IMR-90 (cell line): ENCODE results near the gene SLC12A7. TPM values are rescaled to one million over a fixed set of nuclear protein-coding genes. Genes with fewer than 3 reads are reported as not detected.

Experiments
- ATAC-seq: fragments of 200-7000 bp; cut with Tn5 transposase; 2 replicates; pipeline ENCODE4 v1.9.1; 2020; ENCODE audit warnings: low read depth, mild to moderate bottlenecking, moderate library complexity
- BruUV-seq: library from RNA; stranded (reverse); fragments of 400-500 nt; replicated peaks from 2 replicates; lab custom pipeline; 2021; lab: Mats Ljungman, UMichigan
- CTCF ChIA-PET: fragments of 300-600 bp; formaldehyde crosslinking; extraction: SDS; loops from one replicate; lab custom pipeline; 2021; ENCODE audit warnings: antibody characterized with exemption; lab: Yijun Ruan, JAX
- POLR2A ChIA-PET: fragments of 300-600 bp; sonication (Branson Sonifier 250); formaldehyde crosslinking; loops from one replicate; lab custom pipeline; 2022; ENCODE audit warnings: antibody characterized with exemption; ENCODE audit not compliant: unreplicated experiment; lab: Charles Lee
- DNase-seq: peaks from one replicate; pipeline ENCODE4 v3.0.0; 2013
- H2AFZ ChIP-seq: replicated peaks from 2 replicates; pipeline ENCODE3; 2013; ENCODE audit warnings: low read length, mild to moderate bottlenecking; ENCODE audit not compliant: poor library complexity
- H2AK5ac ChIP-seq: 2 replicates; pipeline ENCODE4 v1.6.1; 2013; ENCODE audit warnings: low read depth, low read length, inconsistent platforms
- H2AK9ac ChIP-seq: replicated peaks from 2 replicates; pipeline ENCODE3; 2013; ENCODE audit warnings: mild to moderate bottlenecking, low read depth, low read length, moderate library complexity; ENCODE audit not compliant: poor library complexity
- H2BK120ac ChIP-seq: 2 replicates; pipeline ENCODE4 v1.6.1; 2013; ENCODE audit warnings: low read depth, low read length, inconsistent platforms
- H2BK15ac ChIP-seq: 3 replicates; pipeline ENCODE4 v1.6.1; 2013; ENCODE audit warnings: low read depth, low read length, inconsistent platforms
- H2BK20ac ChIP-seq: 2 replicates; pipeline ENCODE4 v1.6.1; 2013; ENCODE audit warnings: low read depth, mild to moderate bottlenecking, inconsistent platforms, low read length, moderate library complexity
- H2BK5ac ChIP-seq: 2 replicates; pipeline ENCODE4 v1.6.1; 2013; ENCODE audit warnings: mild to moderate bottlenecking, low read depth, low read length, inconsistent platforms; ENCODE audit not compliant: poor library complexity, severe bottlenecking
- H3K14ac ChIP-seq: replicated peaks from 2 replicates; pipeline ENCODE4 v1.6.1; 2013; ENCODE audit warnings: low read depth, low read length, inconsistent platforms
- H3K18ac ChIP-seq: 2 replicates; pipeline ENCODE4 v1.6.1; 2013; ENCODE audit warnings: low read depth, low read length, control low read depth
- H3K23ac ChIP-seq: 2 replicates; pipeline ENCODE4 v1.6.1; 2013; ENCODE audit warnings: low read depth, low read length, inconsistent platforms
- H3K27ac ChIP-seq: 2 replicates; pipeline ENCODE4 v1.5.1; 2013; ENCODE audit warnings: mild to moderate bottlenecking, control low read depth, low read length; ENCODE audit not compliant: insufficient read depth
- H3K27me3 ChIP-seq: 2 replicates; pipeline ENCODE4 v1.6.1; 2013; ENCODE audit warnings: low read length; ENCODE audit not compliant: control insufficient read depth, insufficient read depth
- H3K36me3 ChIP-seq: 2 replicates; pipeline ENCODE4 v1.6.1; 2013; ENCODE audit warnings: low read length, mixed read lengths; ENCODE audit not compliant: control insufficient read depth, insufficient read depth
- H3K4ac ChIP-seq: 2 replicates; pipeline ENCODE4 v1.6.1; 2013; ENCODE audit warnings: low read depth, low read length, inconsistent platforms
- H3K4me1 ChIP-seq: 2 replicates; pipeline ENCODE4 v1.6.1; 2013; ENCODE audit warnings: low read length, mixed read lengths; ENCODE audit not compliant: control insufficient read depth, insufficient read depth
- H3K4me2 ChIP-seq: 2 replicates; pipeline ENCODE4 v1.6.1; 2013; ENCODE audit warnings: low read depth, mild to moderate bottlenecking, control low read depth, low read length, moderate library complexity
- H3K4me3 ChIP-seq: 2 replicates; pipeline ENCODE4 v1.5.1; 2013; ENCODE audit warnings: low read depth, mild to moderate bottlenecking, control low read depth, low read length, moderate library complexity; ENCODE audit not compliant: insufficient read depth
- H3K56ac ChIP-seq: 2 replicates; pipeline ENCODE4 v1.6.1; 2013; ENCODE audit warnings: low read length, inconsistent platforms; ENCODE audit not compliant: insufficient read depth; ENCODE audit errors: extremely low read depth
- H3K79me1 ChIP-seq, 2 experiments: 2 replicates each; pipeline ENCODE4 v1.6.1; 2013; ENCODE audit warnings: low read length in 2 of 2, inconsistent platforms in 1 of 2, low read depth in 1 of 2
- H3K9ac ChIP-seq: 2 replicates; pipeline ENCODE4 v1.6.1; 2013; ENCODE audit warnings: low read depth, low read length, control low read depth
- H3K9me1 ChIP-seq: 2 replicates; pipeline ENCODE4 v1.6.1; 2013; ENCODE audit warnings: low read length, inconsistent platforms; ENCODE audit not compliant: insufficient read depth
- H3K9me3 ChIP-seq: 2 replicates; pipeline ENCODE4 v1.6.1; 2013; ENCODE audit warnings: low read length; ENCODE audit not compliant: control insufficient read depth, insufficient read depth
- H4K20me1 ChIP-seq: 2 replicates; pipeline ENCODE4 v1.6.1; 2013; ENCODE audit warnings: low read length, inconsistent platforms; ENCODE audit not compliant: insufficient read depth
- H4K5ac ChIP-seq: 2 replicates; pipeline ENCODE4 v1.6.1; 2013; ENCODE audit warnings: mild to moderate bottlenecking, low read depth, low read length, control low read depth
- H4K8ac ChIP-seq, 2 experiments: 2 replicates each; pipeline ENCODE4 v1.6.1; 2013; ENCODE audit warnings: low read depth in 2 of 2, low read length in 2 of 2, control low read depth in 1 of 2, inconsistent platforms in 1 of 2
- H4K91ac ChIP-seq: 2 replicates; pipeline ENCODE4 v1.6.1; 2013; ENCODE audit warnings: low read depth, low read length, inconsistent platforms; ENCODE audit not compliant: insufficient read depth
- BHLHE40 ChIP-seq: fragments of 150-350 bp; IDR thresholded peaks from 2 replicates; pipeline ENCODE4 v1.6.1; 2016; ENCODE audit warnings: mild to moderate bottlenecking, low read depth, low read length
- MAZ ChIP-seq: IDR thresholded peaks from 2 replicates; pipeline ENCODE4 v1.6.1; 2012; ENCODE audit warnings: low read depth, mild to moderate bottlenecking, low read length, improper control_type of control experiment, moderate library complexity, borderline replicate concordance
- POLR2A ChIP-seq: IDR thresholded peaks from 2 replicates; pipeline ENCODE4 v1.6.1; 2012; ENCODE audit warnings: mild to moderate bottlenecking, low read depth, low read length
- RAD21 ChIP-seq: IDR thresholded peaks from 2 replicates; pipeline ENCODE4 v1.6.1; 2012; ENCODE audit warnings: low read length, improper control_type of control experiment
- SMC3 ChIP-seq: fragments of 150-350 bp; IDR thresholded peaks from 2 replicates; pipeline ENCODE4 v1.6.1; 2016; ENCODE audit warnings: low read depth, mild to moderate bottlenecking, antibody characterized with exemption, low read length, moderate library complexity
- WGBS, 2 experiments: methylation state at CpG; one replicate each; pipeline versions ENCODE4 v1.1.5 to v1.1.7; 2013; ENCODE audit warnings: missing lambda C conversion rate in 2 of 2; ENCODE audit not compliant: insufficient read length in 1 of 2; ENCODE audit errors: extremely low coverage in 2 of 2; 5-methylcytosine and 5-hydroxymethylcytosine counted together
- dilution Hi-C: fragments of 300-500 bp; cut with HindIII; formaldehyde crosslinking; loops from one replicate; pipeline ENCODE4 v1.14.3; 2018; ENCODE audit warnings: low sequenced_read_pairs; ENCODE audit not compliant: unreplicated experiment
- in situ Hi-C: fragments of 300-500 bp; cut with MboI; formaldehyde crosslinking; loops from 3 replicates; pipeline ENCODE4 v1.14.3; 2019; ENCODE audit warnings: low sequenced_read_pairs, inconsistent platforms, mixed read lengths
- intact Hi-C: fragments of 100-400 bp; cut with micrococcal nuclease; formaldehyde crosslinking; loops from 2 replicates; pipeline ENCODE4 v1.10.0; 2022
- polyA plus RNA-seq, 3 experiments: library from polyadenylated mRNA; depleted of rRNA; stranded (reverse); fragments of >200 nt; gene quantifications; 2 replicates each; pipeline ENCODE4 v1.2.3, GENCODE V29; 2012; ENCODE audit warnings: low replicate concordance in 1 of 3
- total RNA-seq: library from RNA; depleted of rRNA; stranded (reverse); fragments of >200 nt; gene quantifications from 2 replicates; pipeline ENCODE4 v1.2.3, GENCODE V29; 2012

SLC12A7 gene
- total and polyA plus RNA-seq, 2 of the 4 experiments (the other 2 are of a cell fraction), result 3.0 to 6.1 TPM

DNA sequence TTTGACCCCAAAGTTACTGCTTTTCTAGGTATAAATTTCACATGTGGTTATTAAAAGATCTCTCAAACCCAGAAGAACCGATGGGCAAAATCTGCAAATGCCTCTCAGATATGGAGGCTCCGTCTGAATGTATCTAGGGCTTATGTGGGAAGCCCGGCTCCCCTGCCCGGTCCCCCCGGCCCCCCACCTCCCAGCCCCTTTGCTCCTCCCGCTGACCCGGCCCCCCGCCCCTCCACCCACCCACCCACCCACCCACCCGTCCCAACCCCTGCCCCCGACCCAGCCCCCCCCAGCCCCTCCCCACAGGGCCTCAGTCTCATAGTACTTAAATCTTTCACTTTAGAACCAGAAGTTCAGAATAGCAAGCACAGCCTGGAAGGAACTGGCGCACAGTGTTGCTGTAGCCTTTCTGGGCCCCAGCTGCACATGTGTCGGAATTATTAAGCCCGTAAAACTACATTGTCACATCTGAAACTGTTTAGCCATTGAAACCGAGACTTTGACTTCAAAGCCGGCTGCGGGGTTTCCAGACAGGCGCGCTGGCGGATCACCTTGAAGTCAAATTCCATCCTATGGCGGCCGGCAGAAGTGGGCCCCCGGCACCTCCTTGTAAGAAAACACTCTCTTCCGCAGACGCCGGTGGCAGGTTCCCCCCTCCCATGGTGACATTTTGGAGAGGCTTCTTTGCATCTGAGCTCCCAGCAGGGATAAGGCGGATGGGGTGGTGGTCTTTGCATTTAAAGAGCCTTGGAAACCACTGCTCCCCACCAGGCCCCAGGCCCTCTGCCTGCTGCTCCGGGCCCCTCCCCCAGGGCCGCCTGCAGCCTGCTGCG lies 90.5 kb downstream of the SLC12A7 start:
- CTCF ChIA-PET, result interaction anchor here (0.6 kb wide), 1 partner anchor 599 kb away, joined by 3 read pairs; no protein-coding TSS in a partner anchor
- no peaks in the 10 kb centered on the region for H3K9me3 ChIP-seq

More for the DNA sequence above, 90.5 kb downstream of the SLC12A7 start:
- no peaks in the 10 kb centered on the region for H3K9me1 ChIP-seq
- no peak overlapping the region for H3K18ac ChIP-seq
- dilution Hi-C loops, result no loop called here
- ATAC-seq (no peak), DNase-seq (no peak)
- H3K9ac ChIP-seq, result no peak overlapping the region
- H3K4me1 ChIP-seq, result no peaks in the 10 kb centered on the region
- no peak overlapping the region for H4K5ac ChIP-seq
- peaks cover 17% of the 10 kb centered on the region; the same call in 1 of the 2 replicates for H3K27me3 ChIP-seq
- no peak overlapping the region for H2AFZ ChIP-seq
- no peaks in the 10 kb centered on the region for H3K36me3 ChIP-seq
- H3K4me3 ChIP-seq, result no peak overlapping the region
- 46% methylated on average over 7 of the region's 29 CpGs; no CpG with 5 or more reads in 1 of the 2 experiments for WGBS, 2 experiments
- no peak overlapping the region for H3K27ac ChIP-seq
- H2BK15ac ChIP-seq, result no peak overlapping the region
- TF ChIP-seq MAZ, result no peak
- TF ChIP-seq RAD21, result no peak
- no peak for TF ChIP-seq POLR2A
- TF ChIP-seq BHLHE40, result no peak
- TF ChIP-seq SMC3, result no peak
- H2AK9ac ChIP-seq, result no peak overlapping the region
- in situ Hi-C loops, result no loop called here
- H4K91ac ChIP-seq, result no peak overlapping the region
- no peak overlapping the region for H2AK5ac ChIP-seq
- POLR2A ChIA-PET, result no interaction called here
- no peak overlapping the region for H2BK5ac ChIP-seq
- H3K4me2 ChIP-seq, result no peak overlapping the region
- H2BK120ac ChIP-seq, result no peak overlapping the region
- intact Hi-C loops, result no loop called here
- no TSS peak for BruUV-seq
- no peak overlapping the region for H3K56ac ChIP-seq
- H4K8ac ChIP-seq, result no peak overlapping the region
- no peak overlapping the region for H3K4ac ChIP-seq
- H2BK20ac ChIP-seq, result no peak overlapping the region
- no peak overlapping the region for H3K23ac ChIP-seq
- no peaks in the 10 kb centered on the region for H4K20me1 ChIP-seq
- H3K79me1 ChIP-seq, result no peaks in the 10 kb centered on the region
- H3K14ac ChIP-seq, result no peak overlapping the region
